ENCODE results near the gene LYZL2. TPM values are rescaled to one million over a fixed set of nuclear protein-coding genes. Genes with fewer than 3 reads are reported as not detected.
"Not testable (repeated sequence)": the region's sequence is repeated elsewhere in the genome, so short reads cannot be mapped to it uniquely, and the experiment has no call there.

Gene LYZL2
- total RNA-seq, 4 donors from 2014 or later = not detected

DNA sequence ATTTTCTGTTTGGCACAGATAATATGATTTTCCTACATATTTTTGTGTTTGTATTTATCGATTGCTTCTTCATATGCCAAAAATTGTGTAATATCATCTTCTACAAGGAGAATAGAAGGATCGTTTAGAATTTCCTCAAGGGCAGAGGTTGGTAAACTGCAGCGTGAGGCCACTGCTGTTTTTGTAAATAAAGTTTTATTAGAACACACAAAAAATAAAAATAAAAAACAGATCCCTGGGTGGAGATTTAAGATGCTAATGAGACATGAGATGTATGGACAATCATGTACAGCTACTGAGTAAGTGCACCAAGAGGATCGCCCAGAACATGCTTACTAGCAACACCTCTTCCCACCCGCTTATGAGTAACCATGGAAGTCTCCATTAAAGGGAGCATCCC, 9.6 kb downstream of the LYZL2 start:
- DNase-seq = no peak
- no peaks in the 10 kb centered on the region for H3K27me3 ChIP-seq
- no peak overlapping the region for H3K4me3 ChIP-seq
- TF ChIP-seq POLR2A (IDR thresholded peaks at IDR 0.05) (no peak), CTCF (IDR thresholded peaks at IDR 0.05) (no peak)
- H3K4me1 ChIP-seq = no peaks in the 10 kb centered on the region
- no peaks in the 10 kb centered on the region for H3K36me3 ChIP-seq
- H3K27ac ChIP-seq = no peak overlapping the region
- intact Hi-C loops (cut with DNase I) = no loop called here
- no peaks in the 10 kb centered on the region for H3K9me3 ChIP-seq
- WGBS, 2 donors = 87 to 94% methylated on average over 5 of the region's 5 CpGs

- H3K27ac ChIP-seq = no peak overlapping the region
- H3K4me3 ChIP-seq = no peak overlapping the region
- DNase-seq = no peak
- H3K4me1 ChIP-seq = no peaks in the 10 kb centered on the region
- no peak for TF ChIP-seq CTCF (IDR thresholded peaks at IDR 0.05)
- no peak for TF ChIP-seq POLR2A (IDR thresholded peaks at IDR 0.05)
- 94 to 95% methylated on average over 6 to 7 of the region's 7 CpGs for WGBS, 2 donors
- H3K27me3 ChIP-seq = no peaks in the 10 kb centered on the region
- intact Hi-C loops (cut with DNase I) = no loop called here
- H3K9me3 ChIP-seq = no peaks in the 10 kb centered on the region
- H3K36me3 ChIP-seq = no peaks in the 10 kb centered on the region
These were observed 12.5 kb downstream of the LYZL2 start for GRCh38 chr10:30617070-30617469.

GRCh38 chr10:30611041-30611440, 18.5 kb downstream of the LYZL2 start:
- WGBS, 2 donors = 54 to 76% methylated on average over 7 of the region's 8 CpGs

GRCh38 chr10:30607814-30608213, 21.7 kb downstream of the LYZL2 start:
- H3K4me3 ChIP-seq = no peak overlapping the region
- H3K9me3 ChIP-seq = no peaks in the 10 kb centered on the region
- H3K36me3 ChIP-seq = no peaks in the 10 kb centered on the region
- TF ChIP-seq POLR2A (IDR thresholded peaks at IDR 0.05) (no peak), CTCF (IDR thresholded peaks at IDR 0.05) (no peak)
- H3K27me3 ChIP-seq = no peaks in the 10 kb centered on the region
- no peaks in the 10 kb centered on the region for H3K4me1 ChIP-seq
- H3K27ac ChIP-seq = no peak overlapping the region
- DNase-seq = no peak
- intact Hi-C loops (cut with DNase I) = no loop called here
- 86 to 89% methylated on average over 1 to 3 of the region's 6 CpGs for WGBS, 2 donors

More at GRCh38 chr10:30611041-30611440, 18.5 kb downstream of the LYZL2 start:
- H3K36me3 ChIP-seq; H3K4me1 ChIP-seq; H3K27me3 ChIP-seq; intact Hi-C loops (cut with DNase I); H3K4me3 ChIP-seq; H3K9me3 ChIP-seq; DNase-seq; H3K27ac ChIP-seq: not testable (repeated sequence)

DNA sequence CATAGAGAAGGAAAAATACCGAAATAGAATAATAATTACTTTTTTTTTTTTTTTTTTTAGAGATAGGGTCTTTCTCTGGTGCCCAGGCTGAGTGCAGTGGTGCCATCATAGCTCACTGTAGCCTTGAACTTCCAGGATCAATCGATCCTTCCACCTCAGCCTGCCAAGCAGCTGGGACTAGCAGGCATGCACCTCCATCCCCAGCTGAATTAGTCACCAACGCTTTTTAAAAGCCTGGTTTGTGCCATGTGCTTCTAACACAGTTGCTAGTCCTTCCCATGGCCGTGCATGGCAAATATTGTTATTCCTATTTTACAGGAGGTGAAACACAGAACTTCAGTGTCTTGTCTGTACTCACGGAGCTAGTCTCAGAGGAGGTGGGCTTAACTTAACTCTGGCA, 23.2 kb downstream of the LYZL2 start:
- Histone ChIP-seq H3K27ac (no peak overlapping the region), H3K4me3 (no peak overlapping the region)
- intact Hi-C loops (cut with DNase I) = no loop called here

DNA sequence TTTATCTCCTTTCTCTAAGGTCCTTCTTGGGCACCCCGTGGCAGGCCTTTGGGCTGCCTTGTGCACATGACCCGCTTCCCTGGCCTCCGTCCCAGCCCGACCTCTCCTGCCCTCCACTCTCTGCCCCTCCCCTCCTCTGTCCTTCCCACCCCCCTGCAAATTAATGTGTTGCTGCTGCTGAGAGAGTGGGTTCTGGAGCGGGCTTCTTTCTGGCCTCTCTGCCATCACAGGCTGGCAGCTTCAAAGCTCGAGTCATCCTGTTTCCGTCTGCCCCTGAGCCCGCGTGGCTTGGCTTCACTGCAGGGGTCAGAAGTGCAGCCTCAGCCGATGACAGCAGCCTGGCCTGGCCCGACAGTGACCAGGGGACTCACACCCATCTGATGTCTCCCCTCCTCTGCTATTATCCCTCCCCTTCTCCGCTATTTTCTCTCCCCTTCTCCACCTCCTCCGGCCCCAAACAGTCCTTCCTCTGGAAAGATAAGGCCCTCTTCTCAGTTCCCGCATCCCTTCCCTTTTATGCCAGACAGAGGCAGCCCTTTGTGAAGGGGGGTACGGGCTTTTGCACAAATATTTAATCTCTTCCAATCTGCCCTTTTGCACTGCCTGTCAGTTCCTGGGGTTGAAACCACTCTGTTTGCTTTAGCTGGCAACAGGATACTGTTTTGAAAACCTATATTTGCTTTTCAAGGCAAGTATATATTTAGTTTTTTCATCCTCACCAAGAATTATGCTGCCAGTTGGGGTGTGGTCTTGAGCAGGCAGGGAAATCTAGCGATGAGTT, 24.0 kb downstream of the LYZL2 start:
- DNase-seq; H3K27me3 ChIP-seq; intact Hi-C loops (cut with DNase I); H3K36me3 ChIP-seq; H3K9me3 ChIP-seq; H3K27ac ChIP-seq; H3K4me3 ChIP-seq; H3K4me1 ChIP-seq: not testable (repeated sequence)
- 36 to 46% methylated on average over 16 of the region's 16 CpGs for WGBS, 2 donors

More for the DNA sequence above, 23.2 kb downstream of the LYZL2 start:
- Histone ChIP-seq H3K9me3 (no peaks in the 10 kb centered on the region), H3K4me1 (no peaks in the 10 kb centered on the region), H3K36me3 (no peaks in the 10 kb centered on the region), H3K27me3 (no peaks in the 10 kb centered on the region)
- WGBS, 2 donors = 59 to 64% methylated on average over 5 of the region's 5 CpGs
- TF ChIP-seq POLR2A (IDR thresholded peaks at IDR 0.05) (no peak), CTCF (IDR thresholded peaks at IDR 0.05) (no peak)
- no peak for DNase-seq

Measured in esophagus squamous epithelium (tissue), 5 donors.